Measurements from ENCODE around the gene CCNQ.

The CCNQ gene

DNA sequence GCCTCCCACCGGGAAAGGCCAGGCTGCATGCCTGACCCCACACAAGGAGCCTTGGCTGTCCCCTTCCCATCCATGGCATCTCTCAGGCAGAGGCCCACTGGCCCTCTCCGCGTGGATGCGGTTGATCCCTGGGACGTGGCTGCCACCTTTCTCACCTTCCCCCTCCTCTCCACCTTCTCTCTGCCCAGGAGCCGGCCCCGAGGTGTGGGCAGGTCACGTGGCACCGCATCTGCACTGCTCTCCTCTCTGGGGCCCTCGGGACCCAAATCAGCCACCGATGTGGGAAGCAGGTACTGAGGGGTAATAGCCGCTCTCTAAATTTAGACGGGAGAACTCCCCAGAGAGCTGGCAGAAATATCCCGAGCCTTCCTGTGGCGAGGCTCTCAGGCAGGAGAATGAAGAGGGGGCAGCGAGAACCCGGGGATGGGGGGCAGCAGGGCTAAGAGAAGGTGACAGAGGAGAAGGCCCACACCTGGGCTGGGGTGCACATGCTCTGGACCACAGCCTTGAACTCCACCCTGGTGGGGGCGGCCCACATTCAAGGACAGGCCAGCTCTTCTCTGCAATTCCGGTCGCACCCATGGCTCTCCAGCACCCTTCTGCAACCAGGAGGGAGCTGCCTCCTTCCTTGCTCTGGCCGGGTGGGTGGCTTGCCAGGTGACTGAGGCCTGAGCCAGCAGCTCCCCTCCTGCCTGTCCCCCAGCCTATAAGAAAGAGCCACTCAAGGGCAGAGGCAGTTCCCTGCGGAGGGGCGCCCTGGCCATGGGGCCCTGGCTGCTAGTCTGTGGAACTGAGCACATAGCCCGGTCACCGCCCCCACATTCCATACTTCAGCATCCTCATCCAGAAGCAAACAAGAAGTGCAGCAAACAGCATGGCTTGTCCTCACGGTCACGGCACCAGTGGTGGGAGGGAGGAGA lies 38.4 kb upstream of the CCNQ start:
- ATAC-seq (no peak), DNase-seq (no peak)

DNA sequence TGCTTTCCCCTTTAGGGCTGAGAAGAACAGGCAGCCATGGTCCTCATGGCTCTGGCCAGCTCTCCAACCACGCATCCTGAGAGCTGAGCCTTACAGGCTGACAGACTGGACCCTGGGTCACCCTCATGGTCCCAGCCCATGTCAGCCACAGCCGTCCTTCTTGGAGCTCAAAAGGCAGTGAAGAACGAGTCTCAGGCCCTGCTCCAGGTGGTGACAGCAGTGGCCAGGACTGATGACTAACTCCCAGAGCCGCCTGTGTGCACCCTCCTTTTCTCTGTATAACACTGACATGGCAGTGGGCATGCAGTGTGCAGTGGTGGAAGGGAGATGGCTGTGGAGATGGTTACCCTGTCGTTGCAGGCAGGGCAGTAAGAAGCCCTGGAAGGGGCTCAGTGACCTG lies 37.8 kb upstream of the CCNQ start:
- no peak for DNase-seq
- no peak for ATAC-seq

DNA sequence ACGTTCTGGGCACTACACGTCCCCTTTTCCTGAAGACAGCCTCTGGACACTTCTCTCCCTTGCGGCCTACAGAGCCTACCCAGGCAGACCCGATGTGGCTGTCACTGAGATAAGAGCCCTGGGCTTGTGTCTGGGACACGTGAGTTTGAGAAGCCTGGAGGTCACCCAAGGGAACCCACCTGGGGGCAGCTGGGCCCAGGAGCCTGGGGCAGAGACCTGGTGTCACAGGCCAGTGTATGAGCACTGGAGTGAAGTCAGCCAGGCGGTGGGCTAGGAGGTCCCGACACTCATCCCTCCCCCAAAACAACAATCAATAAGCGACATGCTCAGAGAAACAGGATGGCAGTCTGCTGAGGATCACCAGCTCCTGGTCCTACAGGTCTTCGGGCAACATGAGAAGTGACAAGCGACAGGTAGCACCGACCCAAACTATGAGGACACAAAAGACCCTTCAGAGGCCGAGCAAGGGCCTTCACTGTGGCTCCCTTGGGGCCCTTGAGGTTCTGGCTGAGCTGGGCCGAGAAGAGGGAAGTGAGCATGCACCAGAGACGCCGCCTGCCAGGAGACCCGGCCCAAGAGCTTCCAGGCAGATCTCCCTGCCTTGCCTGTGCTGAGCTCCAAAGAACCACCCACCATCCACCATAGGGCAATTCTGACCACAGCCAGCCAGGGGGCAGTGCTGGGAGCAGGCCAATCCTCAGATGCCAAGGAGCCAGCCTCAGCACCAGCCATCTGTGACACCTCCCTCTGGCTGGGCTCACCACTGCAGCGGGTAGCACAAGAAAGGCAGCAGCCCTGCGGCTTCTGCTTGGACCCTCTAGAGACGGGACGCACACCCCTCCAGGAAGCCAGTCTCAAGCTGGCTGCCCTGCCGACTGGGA lies 37.1 kb upstream of the CCNQ start:
- DNase-seq (peak; percentile 28), ATAC-seq (peak; percentile 59)

DNA sequence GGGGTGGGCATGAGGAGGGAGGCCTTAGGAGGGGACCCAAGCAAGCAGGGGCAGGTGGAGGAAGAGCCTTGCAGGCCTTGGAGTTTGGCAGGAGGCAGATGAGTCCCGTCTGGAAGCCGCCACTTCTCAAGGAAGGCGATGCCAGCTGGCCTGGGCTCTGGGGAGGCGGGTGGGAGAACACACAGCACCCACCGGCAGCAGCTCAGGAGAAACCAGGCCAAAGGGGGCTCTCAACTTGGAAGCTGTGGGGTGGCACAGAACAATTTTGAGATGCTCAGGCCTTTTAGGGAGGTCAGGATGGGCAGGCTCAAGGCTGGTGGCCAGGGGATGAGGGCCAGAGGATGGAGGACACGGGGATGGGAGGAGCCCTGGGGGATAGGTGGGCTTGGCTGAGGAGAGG lies 36.4 kb upstream of the CCNQ start:
- DNase-seq = no peak
- ATAC-seq = no peak

DNA sequence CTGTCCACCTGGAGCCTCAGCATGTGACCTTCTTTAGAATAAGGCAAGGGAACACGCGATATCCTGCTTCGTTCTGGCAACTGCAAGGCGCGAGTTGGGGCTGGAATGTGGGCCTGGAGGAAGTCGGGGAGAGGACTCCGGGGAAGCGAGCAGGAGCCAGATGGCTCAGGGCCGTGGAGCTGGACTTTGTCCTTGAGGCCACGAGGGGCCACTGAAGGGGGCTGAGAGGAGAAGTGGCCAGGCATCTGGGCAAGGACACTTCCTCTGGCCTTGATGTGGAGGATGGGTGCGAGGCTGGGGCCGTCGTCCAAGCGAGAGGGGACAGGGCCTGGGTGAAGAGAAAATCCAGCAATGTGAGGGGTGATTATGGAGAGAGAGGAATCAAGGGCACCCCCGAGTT lies 35.9 kb upstream of the CCNQ start:
- DNase-seq (no peak), ATAC-seq (no peak)

DNA sequence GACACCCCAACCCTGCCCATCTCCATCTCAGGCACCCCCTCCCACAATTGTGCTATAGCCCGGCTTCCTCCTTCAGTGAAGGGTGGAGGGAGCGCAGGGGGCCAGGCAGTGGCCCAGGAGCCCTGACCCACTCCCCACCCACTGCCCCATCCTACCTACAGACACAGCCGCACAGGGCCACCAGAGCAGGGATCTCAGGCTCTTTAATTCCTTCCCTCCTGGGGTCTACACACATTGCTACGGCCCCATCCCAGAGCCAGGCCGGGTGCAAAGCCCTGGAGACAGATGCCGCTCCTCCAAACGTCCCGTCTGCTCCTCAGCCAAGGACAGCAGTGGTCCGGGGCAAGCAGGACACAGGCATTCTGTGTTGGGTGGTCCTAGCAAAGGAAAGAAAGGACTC lies 35.3 kb upstream of the CCNQ start:
- DNase-seq (no peak), ATAC-seq (no peak)

DNA sequence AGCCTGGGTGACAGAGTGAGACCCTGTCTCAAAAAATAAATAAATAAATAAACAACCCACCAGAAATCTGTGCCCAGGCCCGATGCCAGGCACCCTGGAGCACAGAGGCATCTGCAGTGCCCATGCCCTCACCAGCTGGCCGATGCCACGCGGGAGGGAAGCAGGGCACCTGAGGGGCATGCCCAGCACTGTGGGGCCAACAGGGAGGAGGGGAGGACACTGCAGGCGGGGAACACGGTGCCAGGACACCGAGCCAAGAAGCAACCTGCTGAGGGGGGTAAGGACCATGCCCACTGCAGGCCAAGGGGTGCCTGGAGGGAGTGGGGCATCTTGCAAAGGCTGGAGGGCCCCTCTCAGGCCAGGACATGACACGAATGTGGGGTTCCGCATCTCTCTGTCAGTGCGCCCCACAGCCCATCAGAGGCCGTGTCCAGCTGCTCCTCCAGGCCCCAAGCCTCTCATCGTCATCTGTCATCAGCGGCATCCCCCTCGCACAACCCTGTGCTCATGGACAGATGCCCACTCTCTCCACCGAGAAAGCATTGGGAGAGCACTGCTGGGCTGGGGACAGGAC lies 34.8 kb upstream of the CCNQ start:
- DNase-seq (no peak), ATAC-seq (no peak)

DNA sequence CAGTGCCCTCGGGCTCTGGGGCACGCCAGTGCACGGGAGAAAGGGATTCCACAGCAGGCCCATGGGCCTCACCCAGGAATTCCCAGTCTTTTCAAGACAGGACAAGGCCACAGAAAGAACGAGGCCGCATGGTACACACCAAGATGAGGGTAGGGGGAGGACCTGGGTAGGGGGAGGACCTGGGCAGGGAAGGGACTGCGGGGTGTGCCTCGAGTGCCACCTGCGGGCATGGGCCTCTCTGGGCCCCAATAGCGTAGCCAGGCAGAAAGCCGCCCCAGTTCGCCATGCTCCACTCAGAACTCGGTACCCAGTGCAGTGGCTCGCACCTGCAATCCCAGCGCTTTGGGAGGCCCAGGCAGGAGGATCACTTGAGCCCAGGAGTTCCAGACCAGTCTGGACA lies 34.1 kb upstream of the CCNQ start:
- DNase-seq (no peak), ATAC-seq (no peak)

DNA sequence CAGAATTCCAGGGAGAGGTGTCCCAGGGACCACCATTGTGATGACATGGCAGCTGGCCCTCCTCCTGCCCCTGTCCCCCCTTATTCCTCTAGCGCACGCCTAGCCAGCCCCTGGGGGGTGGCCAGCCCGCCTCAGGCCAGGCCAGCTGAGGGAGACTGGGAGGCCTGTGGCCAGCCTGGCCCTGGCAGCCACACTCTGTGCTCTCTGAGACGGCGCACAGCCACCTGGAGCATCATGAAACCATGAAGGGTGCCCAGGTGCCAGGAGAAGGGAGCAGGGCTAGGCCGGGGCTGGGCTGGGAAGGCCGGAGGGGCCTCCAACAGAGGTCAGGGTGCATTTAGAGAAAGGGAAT lies 33.6 kb upstream of the CCNQ start:
- DNase-seq = no peak
- no peak for ATAC-seq

DNA sequence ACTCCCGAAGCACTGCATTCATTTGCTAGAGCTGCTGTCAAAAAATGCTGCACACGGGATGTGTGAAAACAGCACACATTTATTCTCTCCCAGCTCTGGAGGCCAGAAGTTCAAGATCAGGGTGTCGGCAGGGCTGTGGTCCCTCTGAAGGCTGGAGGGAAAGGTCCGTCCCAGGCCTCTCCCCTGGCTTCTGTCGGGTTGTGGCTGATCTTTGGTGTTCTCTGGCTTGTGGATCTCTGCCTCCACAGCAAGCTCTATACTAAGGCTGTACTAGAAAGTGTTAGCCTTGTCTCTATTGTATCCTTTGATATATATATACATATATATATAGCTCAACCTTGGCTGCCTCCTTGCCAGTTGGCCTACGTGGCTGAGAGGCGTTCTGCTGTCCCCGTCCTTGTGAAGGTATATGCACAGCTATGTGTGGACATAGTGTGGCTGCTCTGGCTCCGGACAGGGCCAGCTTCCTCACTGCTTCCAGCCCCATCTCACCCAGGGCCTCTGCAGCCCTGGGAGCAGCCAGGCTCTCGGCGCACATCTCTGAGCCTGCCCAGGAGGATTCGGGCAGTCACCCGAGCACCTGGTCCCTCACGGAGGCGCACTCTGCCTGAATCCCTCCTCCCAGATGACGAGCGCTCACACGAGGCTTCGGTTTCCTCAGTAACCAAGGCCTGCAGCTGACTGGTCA lies 33.1 kb upstream of the CCNQ start:
- DNase-seq (no peak), ATAC-seq (no peak)

DNA sequence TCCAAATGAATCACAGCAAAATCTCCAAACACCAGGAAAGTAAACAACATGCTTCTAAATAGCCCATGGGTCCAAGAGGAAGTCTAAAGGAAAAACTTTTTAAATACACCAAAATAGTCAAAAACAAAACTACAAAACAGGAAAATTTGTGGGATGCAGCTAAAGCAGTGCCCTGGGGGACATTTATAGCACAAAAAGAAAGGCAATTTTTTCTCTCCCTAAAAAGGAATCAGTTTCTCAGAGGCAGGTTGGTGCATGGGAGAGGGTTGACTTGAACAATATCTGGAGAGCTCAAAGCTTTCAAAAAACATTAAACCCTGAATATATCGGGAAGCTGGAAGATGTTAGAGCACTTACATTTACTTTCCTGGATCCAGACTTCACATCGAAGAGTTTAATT lies 32.4 kb upstream of the CCNQ start:
- ATAC-seq = no peak
- no peak for DNase-seq

DNA sequence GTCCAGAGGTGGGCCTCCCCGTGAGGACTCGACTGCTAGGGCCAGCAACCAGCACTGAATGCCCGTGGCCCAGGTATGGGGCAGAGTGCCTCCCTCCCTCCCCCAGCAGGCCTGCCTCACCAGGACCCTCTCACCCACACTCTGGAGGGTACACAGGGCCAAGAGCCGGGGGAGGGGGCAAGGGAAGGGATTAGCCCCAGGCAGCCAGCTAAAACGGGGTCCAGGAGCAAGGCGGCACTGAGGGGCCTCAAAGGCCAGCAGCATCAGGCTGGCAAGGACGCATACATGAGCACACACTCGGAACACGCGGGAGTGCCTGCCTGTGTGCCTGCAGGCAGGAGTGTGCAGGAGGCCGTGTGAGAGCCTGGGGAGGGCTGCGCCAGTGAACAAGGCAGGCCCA lies 29.7 kb upstream of the CCNQ start:
- ATAC-seq = no peak
- no peak for DNase-seq

DNA sequence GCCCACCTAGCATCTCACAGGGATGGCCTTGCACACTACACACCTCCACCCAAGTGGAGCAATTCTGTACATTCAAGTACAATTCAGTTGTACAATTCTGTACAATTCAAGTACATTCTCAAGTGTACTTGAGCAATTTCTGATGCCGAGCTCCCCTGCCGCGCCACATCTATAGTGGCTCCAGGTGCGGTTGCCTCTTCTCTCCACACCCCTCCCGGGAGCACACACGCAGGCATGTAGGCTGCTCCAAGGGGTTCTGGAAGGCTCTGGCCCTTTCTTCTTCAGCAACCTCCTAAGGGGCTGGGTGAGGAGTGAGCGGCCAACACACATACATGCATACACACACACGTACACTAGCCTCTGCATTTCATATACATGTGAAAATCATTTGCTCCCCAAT lies 29.2 kb upstream of the CCNQ start:
- ATAC-seq = no peak
- no peak for DNase-seq

DNA sequence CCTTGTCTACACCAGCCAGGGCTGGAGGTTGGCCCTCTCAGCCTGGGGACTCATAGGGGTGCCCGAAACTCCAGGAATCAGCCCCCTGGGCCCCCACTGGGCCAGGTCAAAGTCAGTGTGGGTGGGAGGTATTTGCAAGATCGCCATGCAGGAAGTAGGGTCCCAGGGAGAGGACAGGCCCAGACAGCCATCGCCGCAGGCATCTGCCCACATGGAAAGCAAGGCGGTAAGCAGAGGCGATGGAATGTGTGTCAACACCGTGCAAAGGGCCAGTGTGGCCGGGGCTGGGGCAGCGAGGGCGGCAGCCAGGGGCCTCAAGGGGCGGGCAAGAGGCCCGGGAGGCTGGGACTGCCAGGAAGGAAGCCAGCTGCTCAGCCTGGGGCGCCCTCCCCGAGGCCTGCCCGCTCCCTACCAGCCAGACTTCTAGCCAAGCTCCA lies 28.8 kb upstream of the CCNQ start:
- no peak for DNase-seq
- no peak for ATAC-seq

DNA sequence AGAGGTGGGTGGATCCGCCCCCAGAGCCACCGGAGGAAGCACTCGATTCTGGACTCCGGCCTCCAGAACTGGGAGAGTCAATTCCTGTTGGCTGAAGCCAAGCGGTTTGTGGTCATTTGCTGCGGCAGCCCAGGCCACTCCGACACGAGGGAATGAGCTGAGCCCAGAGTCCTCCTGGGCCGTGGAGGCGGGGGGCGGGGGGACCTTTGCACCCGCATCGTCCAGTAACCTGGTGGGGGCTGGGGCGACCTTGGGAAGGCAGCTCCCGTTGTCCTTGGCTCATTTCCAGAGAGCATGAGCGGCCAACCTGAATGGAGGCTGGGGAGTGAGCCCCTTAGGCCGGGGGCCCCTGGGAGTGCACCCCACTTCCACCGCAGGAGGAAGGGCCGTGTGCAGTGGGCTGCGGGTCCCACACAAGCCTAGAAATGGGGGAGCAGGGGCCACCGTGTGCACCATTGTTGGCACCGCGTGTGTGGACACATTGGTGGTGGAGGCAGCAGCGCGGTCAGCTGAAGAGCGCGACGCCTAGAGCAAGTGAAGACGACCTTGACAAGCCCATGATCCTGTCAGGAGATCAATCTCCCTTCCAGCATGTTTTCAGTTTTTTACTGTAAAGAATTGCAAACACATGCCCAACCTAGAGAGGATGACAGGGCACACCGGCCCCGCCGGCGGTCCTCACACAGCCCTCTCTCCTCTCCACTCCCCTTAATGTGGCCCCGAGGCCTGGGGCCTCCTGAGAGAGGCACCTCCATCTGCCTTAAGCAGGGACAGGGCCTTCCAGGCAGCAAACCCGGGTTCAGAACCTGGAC lies 28.1 kb upstream of the CCNQ start:
- no peak for ATAC-seq
- no peak for DNase-seq

DNA sequence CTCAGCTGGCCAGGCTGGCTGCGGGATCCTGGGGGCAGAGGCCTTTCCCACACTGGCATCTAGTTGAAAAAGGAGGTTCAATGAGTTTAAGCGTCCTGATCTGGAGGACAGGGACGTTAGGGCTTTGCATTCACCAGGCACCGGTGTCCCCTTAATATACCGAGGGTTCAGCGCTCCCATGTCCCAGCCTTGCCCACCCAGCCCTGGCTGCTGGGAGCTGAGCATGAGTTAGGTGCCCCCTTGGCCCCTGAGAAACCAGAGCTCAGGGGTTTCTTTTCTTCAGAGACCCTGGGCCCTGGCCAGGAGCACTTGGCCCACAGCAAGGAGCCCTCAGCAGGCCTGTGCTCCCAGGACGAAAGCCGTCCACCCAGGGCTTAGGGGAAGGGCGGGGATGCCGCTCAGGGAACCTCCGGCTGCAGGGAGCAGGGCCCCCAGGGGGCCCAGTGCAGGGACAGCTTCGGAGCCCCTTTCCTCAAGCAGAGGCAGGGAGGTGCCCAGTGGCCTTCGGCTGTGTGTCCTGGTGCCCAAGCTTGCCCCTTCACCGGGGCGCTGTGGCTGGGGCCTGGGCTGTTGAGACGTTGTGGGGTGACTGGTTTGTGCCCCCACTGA lies 27.2 kb upstream of the CCNQ start:
- ATAC-seq = no peak

DNA sequence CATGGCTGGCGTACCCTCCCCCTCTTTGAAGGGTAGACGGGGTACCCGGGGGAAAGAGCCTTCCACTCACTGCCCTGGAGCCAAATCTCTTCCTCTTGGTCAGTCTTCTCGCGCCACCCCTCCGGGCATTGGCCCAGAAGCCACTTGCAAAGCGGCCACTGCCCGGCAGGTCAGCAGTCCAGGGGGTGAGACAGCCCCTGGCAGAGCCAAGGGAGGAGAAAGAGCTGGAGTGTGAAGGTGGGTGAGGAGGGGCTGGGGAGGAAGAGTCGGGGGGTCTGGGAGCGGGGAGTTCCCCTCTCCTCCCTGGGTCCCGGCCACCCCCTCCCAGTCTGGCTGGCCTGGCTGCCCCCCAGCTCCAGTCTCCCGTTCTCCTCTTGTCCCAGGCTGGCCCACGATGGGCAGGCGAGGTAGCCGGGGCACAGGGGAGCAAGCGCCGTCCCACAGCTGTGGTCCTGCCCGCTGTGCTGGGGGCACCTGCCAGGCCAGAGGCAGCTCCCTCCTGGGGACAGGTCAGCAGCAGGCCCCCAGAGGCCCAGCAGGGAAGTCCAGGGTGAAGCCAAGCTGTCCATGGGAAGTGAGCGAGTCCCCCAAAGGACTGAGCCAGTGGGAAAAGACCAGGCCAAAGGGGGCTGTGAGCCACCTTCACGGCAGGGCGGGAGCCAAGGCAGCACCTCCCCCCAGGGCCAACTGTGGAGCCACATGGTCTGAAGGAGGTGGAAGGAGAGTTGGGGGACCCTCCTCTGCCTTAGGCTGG lies 26.5 kb upstream of the CCNQ start:
- DNase-seq (no peak), ATAC-seq (no peak)

More for the DNA sequence above, 27.2 kb upstream of the CCNQ start:
- DNase-seq = no peak

DNA sequence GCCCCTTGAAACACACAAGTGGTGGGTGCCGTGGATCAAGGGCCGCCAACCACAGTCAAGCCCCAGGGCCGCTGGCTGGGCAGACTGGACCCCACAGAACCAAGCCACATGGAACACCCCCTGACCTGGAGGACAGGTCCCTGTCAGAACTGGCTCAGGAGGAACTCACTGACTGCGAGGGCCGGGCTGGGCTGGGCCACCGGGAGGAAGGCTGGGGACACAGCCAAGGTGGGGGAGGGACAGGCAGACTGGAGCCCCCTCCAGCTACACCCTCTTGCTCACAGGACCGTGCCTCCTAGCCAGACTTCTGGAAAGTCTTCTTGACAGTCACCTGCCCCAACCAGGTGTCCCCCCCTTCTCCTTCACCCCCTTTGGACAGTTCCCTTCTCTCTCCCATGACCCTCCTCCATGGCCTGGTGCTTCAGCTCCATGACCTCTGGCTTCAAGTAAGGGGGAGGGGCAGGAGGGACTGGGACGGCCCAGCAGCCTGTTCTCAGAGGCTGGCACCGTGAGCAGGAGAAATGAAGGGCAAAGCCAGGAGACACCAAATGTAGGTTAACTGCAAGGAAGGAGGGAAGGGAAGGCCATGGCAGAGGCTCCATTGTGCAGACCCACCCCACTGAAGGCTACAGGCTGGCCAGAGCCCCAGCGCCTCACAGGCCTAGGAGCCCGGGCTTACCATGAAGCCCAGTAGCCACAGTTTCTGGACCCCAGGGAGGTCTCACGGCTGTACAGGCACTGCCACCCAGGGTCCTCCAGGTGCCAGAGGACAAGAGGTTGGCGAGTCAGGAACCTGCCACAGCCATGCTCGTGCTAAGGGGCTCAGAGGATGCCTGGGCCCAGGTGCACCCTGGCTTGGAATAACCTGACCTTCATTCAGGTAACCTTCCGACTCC lies 25.5 kb upstream of the CCNQ start:
- DNase-seq (no peak), ATAC-seq (no peak)

DNA sequence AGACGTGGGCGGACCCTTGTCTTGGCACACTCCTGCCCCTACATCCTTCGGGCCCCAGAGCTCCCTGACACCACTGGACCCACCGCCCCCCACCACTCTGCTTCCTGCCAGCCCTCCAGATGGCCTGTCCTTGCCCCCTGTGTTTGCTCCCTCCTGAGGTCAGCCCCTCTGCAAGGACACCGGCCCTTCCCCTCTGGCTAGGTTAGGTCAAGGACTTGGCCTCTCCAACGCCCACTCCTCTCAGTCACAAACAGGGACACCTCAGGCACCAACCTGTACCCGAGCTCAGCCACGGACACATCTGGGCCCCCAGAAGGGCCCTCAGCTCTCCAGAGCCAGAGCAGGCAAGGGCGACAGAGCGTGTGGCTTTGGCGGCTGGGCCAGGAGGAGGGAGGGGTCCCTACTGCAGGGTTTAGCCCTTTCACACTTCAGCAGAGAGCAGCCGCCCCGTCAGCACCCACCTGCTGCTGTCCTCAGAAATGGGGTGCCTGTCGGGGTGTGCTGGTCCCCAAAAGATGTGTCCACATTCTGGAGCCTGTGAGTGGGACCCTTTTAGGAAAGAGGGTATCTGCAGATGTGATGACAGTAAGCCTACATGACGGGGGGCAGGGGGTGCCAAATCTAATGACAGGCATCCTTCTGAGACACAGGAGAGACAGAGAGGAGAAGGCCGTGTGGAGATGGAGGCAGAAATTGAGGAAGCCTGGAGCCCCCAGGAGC lies 24.5 kb upstream of the CCNQ start:
- no peak for ATAC-seq
- DNase-seq = no peak
